Retinal pigment epithelial cell (primary cell): ENCODE data around the gene ADAMTS16.

Experiments used
- DNase-seq: peaks from one replicate; pipeline ENCODE4 v3.0.0-alpha.2; 2010; ENCODE audit warnings: low read depth
- H3K4me3 ChIP-seq: 2 replicates; pipeline ENCODE4 v1.5.1; 2011; ENCODE audit warnings: mild to moderate bottlenecking, low read length, control low read depth, moderate library complexity
- TF ChIP-seq, protein P1 (sequence below): conservative IDR thresholded peaks from 2 replicates; pipeline ENCODE4 v1.5.1; 2011; ENCODE audit warnings: low read depth, low read length, control low read depth, inconsistent platforms

ADAMTS16 gene

DNA sequence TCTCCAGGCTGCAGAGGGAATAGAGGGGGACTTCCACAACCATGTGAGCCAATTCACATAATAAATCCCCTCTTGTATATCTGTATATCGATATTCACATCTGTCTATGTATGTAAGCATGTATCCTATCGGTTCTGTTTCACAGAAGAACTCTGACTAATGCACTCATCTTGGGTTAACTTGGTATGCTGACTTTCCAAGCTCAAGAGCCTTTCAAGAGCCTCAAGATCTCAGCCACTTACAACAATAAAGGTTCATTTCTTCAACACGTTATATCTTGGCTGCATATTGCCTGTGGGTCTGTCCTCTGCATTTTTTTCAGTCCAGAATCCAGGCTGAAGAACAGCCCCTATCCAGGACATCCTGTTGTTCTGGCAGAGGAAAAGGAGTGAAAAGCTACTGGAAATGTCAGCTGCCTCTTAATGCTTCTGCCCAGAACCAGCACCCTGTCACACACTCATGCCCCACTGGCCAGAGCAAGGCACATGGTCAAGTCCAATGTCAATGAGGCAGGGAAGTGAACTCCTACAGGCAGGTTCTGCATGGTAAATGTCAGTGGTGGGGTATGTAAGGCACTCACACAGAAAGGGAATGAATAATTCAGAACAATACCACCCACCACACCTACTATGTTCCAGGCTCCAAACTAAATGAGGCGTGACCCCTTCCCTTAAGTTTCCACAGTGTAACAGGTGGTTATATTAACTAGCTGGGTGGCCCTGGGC, 190.8 kb downstream of the ADAMTS16 start:
- TF ChIP-seq, protein P1, sequence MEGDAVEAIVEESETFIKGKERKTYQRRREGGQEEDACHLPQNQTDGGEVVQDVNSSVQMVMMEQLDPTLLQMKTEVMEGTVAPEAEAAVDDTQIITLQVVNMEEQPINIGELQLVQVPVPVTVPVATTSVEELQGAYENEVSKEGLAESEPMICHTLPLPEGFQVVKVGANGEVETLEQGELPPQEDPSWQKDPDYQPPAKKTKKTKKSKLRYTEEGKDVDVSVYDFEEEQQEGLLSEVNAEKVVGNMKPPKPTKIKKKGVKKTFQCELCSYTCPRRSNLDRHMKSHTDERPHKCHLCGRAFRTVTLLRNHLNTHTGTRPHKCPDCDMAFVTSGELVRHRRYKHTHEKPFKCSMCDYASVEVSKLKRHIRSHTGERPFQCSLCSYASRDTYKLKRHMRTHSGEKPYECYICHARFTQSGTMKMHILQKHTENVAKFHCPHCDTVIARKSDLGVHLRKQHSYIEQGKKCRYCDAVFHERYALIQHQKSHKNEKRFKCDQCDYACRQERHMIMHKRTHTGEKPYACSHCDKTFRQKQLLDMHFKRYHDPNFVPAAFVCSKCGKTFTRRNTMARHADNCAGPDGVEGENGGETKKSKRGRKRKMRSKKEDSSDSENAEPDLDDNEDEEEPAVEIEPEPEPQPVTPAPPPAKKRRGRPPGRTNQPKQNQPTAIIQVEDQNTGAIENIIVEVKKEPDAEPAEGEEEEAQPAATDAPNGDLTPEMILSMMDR, result no peak
- DNase-seq, result no peak
- H3K4me3 ChIP-seq, result no peak overlapping the region

DNA sequence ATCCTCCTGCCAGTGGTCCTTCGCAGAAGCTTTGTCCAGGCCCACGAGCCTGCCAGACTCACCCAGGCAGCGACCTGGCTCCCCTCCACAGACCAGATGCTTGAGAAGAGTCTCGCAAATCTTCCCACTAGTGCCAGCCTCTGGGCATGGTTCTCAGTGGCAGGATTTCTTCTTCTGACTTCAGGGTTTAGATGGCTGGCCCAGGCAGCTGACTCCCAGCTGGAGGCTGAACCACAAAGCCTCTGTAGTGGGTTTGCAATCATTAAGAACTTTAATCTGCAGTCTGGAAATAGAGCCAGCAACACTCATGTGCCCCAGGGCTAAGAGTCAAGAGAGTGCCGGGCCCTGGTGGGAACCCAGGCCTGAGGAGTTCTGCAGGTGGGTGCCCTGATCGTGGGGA, 191.7 kb downstream of the ADAMTS16 start:
- peak; percentile 87 for DNase-seq
- H3K4me3 ChIP-seq, result no peak overlapping the region
- TF ChIP-seq, protein P1, result no peak

DNA sequence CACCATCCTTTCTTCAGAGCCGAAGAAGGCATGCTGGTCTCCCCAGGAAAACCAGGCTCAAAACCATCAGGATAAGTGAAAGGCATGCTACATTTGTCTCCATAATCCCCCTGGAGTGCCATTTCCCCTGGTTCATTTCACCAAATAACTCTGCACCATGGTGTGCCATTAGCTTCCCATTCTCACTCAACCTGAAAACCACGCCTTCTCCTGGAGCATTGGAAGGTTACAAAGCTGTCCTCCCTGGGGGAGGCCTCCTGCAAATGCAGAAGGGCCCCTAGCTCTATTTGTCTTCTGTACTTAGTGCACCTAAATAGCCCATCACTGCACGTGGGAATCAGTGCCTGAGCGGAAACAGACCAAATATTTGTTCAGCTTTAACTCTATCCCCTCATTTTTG, 192.2 kb downstream of the ADAMTS16 start:
- no peak for DNase-seq
- TF ChIP-seq, protein P1, result no peak
- H3K4me3 ChIP-seq, result no peak overlapping the region

DNA sequence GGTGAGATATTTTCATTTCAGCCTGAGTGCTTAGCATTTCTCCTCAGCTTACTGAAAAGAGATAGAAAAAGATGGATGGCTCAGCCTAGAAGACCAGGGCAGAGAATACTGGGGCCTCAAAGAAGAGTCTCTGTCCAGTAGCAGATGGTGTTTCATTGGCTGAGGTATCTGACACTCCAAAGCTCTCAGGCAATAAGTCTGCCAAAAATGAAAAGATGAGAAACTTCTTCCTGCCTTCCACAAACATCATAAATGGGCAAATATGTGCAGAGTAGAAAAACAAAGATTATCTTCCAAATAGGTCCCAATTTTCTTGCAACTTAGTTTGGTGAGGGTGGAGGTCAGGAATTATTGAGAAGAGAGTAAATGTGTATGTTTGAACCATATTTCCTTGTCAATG, 195.0 kb downstream of the ADAMTS16 start:
- TF ChIP-seq, protein P1, result no peak
- H3K4me3 ChIP-seq, result no peak overlapping the region
- no peak for DNase-seq

DNA sequence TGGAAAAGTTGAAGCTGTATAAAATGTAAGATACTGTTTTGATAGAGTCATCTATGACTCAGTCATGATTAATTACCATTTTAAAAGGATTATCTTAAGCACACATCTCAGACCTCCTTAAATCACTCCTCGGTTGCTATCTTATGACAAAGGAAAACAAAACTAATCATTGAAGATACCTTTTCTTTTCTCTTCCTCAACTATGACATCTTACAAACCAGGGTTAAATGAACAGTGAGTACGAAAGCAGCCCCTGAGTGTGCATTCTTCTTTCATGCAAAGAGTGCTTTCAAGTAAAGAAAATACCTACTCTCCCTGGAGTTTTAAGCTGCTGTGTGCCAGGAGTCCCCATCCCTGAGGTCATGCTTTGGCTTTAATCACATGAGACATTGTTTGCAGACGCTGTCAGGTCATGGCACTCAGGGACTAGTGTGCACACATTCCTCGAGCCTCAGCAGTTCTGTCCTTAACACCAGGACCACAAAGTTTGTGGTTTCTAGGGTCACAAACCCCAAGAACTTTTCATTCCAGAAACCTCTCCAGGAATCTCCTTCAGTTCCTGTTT, 195.7 kb downstream of the ADAMTS16 start:
- TF ChIP-seq, protein P1, result no peak
- peak; percentile 99 for DNase-seq
- H3K4me3 ChIP-seq, result no peak overlapping the region

DNA sequence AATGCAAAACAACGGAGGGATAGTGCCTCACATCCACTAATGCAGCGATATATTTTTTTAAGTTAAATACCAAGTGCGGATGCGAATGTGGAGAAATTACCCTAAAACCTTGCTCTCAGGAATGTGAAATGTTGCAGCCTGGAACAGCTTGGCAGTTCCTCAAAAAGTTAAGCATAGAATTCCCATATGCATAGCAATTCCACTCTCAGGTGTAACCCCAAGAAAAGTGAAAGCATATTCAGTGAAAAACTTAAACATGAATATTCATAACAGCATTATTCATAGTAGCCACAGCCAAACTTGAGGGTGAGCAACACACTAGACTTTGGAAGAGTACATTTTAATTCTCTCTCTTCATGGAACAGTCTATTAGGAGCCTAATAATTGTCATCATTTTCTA, 199.1 kb downstream of the ADAMTS16 start:
- TF ChIP-seq, protein P1, result no peak
- no peak for DNase-seq

DNA sequence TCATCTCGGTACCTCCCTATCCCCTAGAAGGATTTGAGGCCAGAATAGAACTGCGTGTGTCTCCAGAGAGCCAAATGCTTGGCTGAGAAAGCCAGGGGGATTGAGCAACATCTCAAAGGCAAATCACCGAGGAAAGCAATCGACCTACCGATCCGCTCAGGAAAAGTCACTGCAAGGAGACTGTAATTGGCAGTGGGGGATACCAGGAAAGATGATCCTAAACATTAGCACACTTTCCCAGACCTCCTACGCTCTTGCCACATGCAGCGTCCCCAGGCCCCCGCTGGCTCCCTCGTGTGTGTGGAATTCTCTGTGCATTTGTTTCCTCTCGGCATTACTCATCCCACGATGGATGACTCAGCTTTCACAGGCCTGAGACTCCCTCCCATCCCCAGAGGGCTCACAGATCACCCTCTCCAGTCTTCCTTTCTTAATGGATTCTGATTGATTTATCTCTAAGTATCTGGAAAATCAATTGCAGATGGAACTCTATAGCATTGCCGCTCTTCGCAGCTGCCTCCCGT, 200.1 kb downstream of the ADAMTS16 start:
- TF ChIP-seq, protein P1, result peak; percentile 67
- peak; percentile 71 for DNase-seq
- no peak overlapping the region for H3K4me3 ChIP-seq

More for the DNA sequence above, 199.1 kb downstream of the ADAMTS16 start:
- H3K4me3 ChIP-seq, result no peak overlapping the region
